HG03342 (cell line): ENCODE measurements around the gene NRXN3.

ENCODE experiments used
- ATAC-seq: cut with Tn5 transposase; IDR thresholded peaks from one replicate; pipeline ENCODE4 v1.9.1; 2021; ENCODE audit warnings: mild to moderate bottlenecking, moderate library complexity; ENCODE audit not compliant: unreplicated experiment

Gene NRXN3

DNA sequence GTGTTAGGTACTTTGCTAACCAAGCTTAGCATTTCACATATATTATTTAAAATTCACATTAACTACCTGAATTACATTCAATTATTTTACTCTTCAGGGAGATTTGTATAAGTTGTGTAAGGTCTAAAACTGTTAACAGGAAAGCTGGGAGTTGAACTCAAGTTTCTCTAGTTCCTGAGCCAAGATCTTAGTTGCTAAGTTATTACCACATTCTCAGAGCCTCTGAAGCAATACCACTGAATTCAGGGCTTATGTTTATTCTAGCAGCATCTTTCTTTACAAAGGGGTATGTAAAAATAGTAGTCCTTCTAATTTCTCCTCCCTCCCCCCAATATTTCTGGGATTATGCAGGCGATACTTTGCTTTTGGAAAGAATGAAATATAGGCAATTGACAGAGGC lies 1254.3 kb downstream of the NRXN3 start:
- ATAC-seq = no peak

- no peak for ATAC-seq
Observed at GRCh38 chr14:79426103-79426755, 1256.1 kb downstream of the NRXN3 start.

DNA sequence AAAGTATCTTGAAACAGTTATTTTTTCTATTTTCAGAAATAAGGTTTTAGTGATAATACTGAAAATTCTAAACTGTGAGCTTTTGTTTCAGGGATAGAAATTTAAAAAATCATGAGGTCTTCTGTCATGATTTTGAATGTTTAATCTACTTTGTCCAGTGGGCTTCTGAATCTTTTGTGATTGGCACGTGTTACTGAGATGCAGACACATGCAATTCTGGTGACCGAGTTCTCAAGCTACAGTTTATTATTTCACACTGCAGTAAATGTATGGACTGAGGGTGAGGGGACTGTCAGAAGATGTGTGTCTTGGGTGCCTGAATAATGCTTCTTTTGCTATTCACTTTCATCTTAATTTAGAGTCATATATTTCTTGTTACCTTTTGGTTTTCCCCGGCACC lies 1262.5 kb downstream of the NRXN3 start:
- no peak for ATAC-seq

DNA sequence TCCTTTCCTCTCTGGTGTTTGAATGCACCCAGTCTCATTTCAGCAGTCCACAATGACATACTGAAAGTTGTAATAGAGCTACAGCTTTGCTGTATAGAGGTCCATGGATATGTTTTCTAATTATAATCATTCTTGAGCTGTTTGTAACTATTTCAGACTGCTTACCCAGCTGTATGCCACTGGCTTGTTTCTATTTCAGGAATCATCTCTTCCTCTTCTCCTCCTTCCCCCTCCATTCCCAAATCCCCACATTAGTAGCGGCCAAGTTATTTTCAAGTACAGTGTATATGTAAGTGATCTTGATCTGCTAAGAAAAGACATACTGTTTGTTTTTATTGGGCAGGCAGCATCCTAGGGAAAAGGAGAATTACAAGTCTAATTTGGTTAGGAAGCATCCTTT lies 1266.2 kb downstream of the NRXN3 start:
- ATAC-seq = no peak

DNA sequence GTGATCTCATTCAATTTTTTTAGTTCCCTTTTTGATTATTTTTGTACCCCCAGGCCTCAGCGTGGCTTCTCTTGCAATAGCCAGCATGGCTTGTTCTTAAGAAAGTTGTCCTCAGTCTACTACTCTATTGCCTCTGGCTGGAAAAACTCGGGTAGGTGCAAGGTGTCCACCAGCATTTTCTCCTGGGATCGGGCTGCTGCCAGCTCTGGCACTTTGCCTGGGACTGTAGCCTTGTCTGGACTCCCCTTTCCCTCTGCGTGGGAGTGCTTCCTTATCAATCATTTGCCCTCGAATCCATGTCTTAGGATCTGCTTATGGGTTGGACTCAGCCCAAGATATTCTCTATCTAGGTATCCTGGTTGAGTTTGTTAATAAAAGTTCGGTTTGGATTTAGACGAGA lies 1267.8 kb downstream of the NRXN3 start:
- no peak for ATAC-seq

- ATAC-seq = no peak
Observed at GRCh38 chr14:79438696-79439342, 1268.6 kb downstream of the NRXN3 start.

GRCh38 chr14:79442786-79443185 lies 1272.6 kb downstream of the NRXN3 start:
- ATAC-seq = no peak

- ATAC-seq = no peak
Observed at GRCh38 chr14:79443602-79444001, 1273.4 kb downstream of the NRXN3 start.

- ATAC-seq = no peak
Observed at GRCh38 chr14:79448960-79449359, 1278.8 kb downstream of the NRXN3 start.

GRCh38 chr14:79451601-79452000 lies 1281.4 kb downstream of the NRXN3 start:
- no peak for ATAC-seq

GRCh38 chr14:79453276-79453675 lies 1283.1 kb downstream of the NRXN3 start:
- ATAC-seq = no peak

GRCh38 chr14:79464468-79464867 lies 1294.3 kb downstream of the NRXN3 start:
- ATAC-seq = no peak

GRCh38 chr14:79465651-79466050 lies 1295.5 kb downstream of the NRXN3 start:
- ATAC-seq = no peak

DNA sequence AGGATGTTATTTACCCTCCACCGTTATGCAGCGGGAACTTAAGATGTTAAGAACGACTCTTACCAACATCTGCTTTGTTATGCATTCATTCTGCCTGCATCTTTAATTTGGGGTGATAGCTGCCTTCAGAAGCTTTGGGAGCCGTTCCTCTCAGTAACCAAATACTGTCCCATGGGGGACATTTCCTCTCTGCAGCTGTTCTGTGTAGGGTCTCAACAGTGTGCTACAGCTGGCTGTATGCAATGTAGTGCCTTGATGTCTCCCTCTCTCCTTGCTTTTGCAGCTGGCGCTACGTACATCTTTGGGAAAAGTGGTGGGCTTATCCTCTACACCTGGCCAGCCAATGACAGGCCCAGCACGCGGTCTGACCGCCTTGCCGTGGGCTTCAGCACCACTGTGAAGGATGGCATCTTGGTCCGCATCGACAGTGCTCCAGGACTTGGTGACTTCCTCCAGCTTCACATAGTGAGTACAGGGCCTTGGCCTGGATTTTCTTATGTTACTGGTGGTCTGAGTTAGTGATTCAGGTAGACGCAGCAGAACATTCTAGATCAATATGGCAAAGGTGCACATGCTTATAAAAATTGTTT lies 1296.9 kb downstream of the NRXN3 start:
- no peak for ATAC-seq

GRCh38 chr14:79467835-79468234 lies 1297.7 kb downstream of the NRXN3 start:
- ATAC-seq = no peak

DNA sequence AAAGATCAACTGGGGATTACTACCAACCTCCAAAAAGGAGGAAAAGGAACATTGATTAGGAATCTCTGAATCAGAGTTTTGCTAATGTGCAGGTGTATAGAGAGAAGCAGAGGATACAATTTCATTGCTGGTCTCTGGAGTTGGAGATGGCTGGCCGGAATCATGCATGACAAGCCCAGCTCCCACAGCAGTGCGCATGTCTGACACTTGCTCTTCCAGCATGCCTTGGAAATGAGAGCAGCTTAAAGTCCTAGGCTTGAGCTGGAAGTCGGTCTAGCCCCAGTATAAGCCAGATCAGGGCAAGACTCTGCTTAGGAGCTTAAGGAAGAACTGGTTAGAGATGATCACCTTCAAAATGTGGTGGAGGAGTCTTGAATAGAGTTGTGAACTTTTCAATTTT lies 1298.3 kb downstream of the NRXN3 start:
- ATAC-seq = no peak

- ATAC-seq = no peak
Observed at GRCh38 chr14:79473651-79474050, 1303.5 kb downstream of the NRXN3 start.

DNA sequence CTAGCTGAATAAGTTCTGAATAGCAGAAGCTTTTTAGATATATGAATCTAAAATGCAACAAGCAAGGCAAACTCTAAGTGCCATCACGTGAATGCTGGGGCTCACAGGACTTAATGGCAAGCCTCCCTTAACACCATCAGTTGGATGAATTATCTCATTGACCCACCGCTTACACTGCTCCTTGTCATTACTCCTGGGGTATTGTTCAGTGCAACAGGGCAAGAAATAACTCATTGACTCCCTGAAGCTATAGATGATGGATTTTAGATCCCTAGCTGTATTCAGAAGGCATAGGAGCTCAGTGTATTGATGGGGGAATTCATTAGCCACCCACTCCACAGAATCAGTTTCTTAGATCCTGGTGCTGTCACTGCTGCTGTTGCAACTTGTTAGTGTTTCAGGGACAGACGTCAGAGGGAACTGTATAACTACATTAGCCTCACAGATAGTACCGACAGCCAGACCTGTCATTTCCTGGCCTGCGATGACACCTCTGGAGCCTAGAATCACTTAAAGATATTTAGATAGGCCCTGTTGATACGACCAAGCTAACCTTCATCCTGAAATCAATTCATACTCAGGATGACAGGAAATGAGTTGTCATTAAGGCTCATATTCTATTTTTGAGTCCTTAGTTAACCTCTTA lies 1305.8 kb downstream of the NRXN3 start:
- ATAC-seq = no peak

DNA sequence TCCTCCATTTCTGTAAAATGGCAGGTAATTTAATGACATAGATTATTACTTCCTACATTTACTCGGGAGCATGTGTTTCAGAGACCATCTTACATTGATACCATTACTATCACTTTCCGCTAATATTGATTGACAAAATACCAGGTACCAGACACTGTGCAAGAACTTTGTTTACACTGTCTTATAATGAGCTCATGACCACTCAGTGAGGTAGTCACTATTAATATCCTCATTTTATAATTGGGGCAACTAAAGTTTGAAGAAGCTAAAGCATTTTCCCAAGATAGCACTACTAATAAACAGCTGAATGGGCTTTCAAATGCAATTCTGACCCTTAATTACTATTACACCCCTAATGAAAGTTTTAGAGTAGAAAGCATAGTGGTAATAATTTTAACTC lies 1306.4 kb downstream of the NRXN3 start:
- no peak for ATAC-seq

DNA sequence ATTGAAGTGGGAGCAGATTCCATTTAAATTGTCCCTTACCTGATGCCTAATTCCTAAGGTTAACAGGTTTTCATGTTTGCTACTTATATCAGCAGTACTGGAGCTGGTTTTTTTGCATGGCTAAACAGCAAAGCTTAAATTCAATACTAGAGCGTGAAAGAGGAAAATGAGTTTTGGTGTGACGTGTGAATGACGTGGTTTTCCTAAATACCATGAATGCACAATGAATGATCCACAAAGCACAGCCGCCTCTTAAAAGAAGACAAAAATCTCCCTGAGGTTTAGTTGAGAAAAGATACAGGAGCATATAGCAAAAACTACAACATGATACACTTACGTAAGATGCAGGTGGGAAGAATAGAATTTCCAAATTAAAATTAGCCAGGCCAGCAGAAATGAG lies 1310.0 kb downstream of the NRXN3 start:
- ATAC-seq = no peak

GRCh38 chr14:79482825-79483224 lies 1312.7 kb downstream of the NRXN3 start:
- no peak for ATAC-seq
